GM19099 (cell line): ENCODE data around the gene GATA2.

Source experiments
- POLR2A ChIP-seq: IDR thresholded peaks from 3 replicates; pipeline ENCODE4 v1.6.1; 2011; ENCODE audit warnings: low read depth; ENCODE audit not compliant: insufficient read length; ENCODE audit errors: extremely low read depth

GATA2 gene

GRCh38 chr3:128447561-128448013, 45.4 kb downstream of the GATA2 start:
- TF ChIP-seq POLR2A, result no peak

- no peak for TF ChIP-seq POLR2A
Measured at GRCh38 chr3:128446821-128447220, 46.2 kb downstream of the GATA2 start.

- TF ChIP-seq POLR2A, result no peak
Measured at GRCh38 chr3:128445357-128445756, 47.6 kb downstream of the GATA2 start.

DNA sequence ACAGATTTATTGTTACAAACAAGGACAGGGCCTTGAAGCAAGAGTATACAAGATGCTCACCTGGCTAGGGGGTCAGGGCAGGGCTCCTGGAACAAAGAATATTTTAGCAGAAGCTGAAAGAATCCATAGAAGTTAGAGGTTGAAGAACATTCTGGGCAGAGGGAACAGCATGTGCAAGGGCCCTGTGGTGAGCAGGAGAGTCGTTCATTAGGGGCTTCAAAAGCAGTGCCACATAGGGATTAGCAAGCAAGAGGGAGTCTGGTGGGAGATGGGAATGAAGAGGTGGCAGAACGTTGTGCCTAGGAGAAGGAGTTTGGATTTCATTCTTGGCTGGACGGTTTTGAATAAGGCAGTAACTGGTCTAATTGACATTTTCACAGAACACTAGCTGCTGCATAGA, 49.2 kb downstream of the GATA2 start:
- no peak for TF ChIP-seq POLR2A

DNA sequence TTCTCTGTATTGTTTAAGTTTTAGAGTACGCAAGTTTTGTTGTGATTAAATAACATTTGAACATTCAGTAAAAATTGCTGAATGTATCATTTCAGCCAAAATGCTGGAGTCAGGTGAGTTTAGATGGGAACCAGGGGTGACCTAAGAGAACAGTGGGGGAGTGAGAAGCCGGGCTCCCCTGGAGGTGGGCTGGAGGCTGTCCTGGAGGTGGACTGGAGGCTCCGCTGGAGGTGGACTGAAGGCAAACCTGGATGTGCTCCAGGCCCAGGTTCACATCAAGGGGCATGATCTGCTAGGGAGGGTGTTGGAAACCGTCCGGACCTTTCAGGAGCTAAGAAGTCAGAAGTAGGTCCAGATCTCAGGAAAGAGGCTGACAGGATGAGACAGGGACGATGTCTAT, 50.1 kb downstream of the GATA2 start:
- no peak for TF ChIP-seq POLR2A

- no peak for TF ChIP-seq POLR2A
Measured at GRCh38 chr3:128442070-128442469, 50.9 kb downstream of the GATA2 start.

DNA sequence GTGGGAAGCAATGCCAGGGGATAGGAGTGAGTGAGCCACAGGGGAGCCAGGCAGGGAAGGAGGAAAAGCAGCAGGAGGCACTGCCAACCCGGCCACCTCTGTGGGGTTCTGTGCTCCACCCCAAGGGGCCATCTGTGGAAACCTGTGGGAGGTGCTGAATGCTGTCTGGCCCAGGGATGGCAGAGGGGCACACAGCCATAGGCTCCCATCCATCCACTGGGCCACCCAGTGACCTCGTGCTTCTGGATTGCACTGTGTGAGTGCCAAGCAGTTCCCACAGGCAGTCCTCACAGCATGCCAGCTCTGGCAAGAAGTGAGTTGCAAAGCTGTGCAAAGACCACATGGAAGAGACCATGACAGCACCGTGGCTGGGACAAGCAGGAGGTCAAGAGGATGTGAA, 53.8 kb downstream of the GATA2 start:
- TF ChIP-seq POLR2A, result no peak

DNA sequence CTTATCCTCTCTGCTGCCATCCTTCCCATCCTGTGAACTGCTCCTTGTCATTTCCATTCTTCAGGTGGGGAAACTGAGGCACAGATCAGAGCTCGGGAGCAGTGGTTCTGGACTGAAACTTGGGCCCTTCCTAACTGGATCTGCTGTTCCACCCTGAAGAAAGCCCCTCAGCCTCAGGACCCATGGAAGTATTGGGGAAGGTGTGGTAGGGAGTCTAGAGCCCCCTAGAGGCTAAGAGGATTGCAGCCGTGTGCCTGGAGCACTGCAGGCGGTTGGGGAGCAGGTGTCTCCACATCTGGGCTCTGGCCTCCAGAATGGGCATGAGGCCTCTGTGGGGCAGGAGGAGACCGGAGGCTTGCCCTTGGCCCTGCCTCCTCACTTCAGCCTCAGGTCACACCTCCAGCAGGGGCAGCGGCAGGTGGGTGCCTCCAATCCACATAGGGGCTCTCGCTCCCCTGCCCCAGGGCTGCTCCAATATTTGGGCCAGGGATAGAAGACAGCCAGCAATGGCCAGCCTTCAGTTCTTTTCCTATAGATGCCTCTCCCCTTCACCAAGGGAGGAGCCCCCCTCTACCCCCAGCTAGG, 54.4 kb downstream of the GATA2 start:
- TF ChIP-seq POLR2A, result no peak

- no peak for TF ChIP-seq POLR2A
Measured at GRCh38 chr3:128436214-128436613, 56.8 kb downstream of the GATA2 start.

GRCh38 chr3:128435561-128435960, 57.4 kb downstream of the GATA2 start:
- no peak for TF ChIP-seq POLR2A

DNA sequence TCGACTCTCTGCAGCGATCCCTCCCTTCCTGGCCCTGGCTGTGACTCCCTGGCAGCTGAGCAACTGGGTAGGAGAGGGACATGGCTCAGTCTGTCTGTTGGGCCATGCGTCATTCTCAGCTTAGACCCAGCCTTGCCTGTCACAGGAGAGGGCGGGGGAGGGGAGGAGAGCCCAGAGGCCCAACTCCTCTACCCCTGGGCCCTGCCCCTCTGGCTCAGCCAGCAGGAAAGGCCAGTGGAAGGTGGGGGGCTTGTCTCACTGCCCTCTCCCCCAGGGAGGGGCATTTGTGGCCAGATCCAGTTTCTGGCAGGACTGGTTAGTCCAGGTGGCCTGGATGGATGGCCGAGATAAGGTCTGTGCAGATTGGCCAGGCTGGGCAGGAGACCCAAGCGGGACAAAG, 57.9 kb downstream of the GATA2 start:
- TF ChIP-seq POLR2A, result no peak

DNA sequence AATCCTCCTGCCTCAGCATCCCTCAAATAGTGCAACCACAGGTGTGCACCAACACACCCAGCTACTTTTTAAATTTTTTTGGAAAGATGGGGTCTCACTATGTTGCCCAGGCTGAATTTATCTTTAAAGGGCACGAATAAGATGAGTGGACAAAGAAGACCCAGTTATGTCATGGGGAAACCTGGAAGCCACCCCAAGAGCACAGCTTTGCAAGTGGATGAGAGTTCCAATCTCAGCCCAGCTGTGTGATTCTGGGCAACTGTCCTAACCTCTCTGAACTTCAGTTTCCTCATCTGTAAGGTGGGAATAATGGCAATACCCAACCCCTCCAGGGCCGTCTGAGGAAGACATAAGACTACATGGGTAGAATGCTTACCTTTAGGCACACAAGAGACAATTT, 58.5 kb downstream of the GATA2 start:
- TF ChIP-seq POLR2A, result no peak

DNA sequence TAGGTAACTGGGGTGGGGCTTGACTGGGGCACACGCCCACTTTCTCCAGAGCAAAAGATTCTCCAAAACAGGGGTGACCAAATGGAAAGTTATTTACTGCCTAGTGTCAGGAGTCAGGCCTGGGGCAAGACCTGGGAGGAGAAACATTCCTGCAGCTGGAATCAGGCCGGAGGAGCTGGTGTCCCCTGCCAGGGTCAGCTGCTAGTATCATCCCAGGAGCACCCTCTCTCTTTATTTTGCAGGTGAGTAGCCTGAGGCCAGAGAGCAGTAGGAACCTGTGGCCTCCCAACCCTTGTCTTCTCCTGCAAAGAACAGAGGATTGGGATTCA, 59.2 kb downstream of the GATA2 start:
- no peak for TF ChIP-seq POLR2A

DNA sequence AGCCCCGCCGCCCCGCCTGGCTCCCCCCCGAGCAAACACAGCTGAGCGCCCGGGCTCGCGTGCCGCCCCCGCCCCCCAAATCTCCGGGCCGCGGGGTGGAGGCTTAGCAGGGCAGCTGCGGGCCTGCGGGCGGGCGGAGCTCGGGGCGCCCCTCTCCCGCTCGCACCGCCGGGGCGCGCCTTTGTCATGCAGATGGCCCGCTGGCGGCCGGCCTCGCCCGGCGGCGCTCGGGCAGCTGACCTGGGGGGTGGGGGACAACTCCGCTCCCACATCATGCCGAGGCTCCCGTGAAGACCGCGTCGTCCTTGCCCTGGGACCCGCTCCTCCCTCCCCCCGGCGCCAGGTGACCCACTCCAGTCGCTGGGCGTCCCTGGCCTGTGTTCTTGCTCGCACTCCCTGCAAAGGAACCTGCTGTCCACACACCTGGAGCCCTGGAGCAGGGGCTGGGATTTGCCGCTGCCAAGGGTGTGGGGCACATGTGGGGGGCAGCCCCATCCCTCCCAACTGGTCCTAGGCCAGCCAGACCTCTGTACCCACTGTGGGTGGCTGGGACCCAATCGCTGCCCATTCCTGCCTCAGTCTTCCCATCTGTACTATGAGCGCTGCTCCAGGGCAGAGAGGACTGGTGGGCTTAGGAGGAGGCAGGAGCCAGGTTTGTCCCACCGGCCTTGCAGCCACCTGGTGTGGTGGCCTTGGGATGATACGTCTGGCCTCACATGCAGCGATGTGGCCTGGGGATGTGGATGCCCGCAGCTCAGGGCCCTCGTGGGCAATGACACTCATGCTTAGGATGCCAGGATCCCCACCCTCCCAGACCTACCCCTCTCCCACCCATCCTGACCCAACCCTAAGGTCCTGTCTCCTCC, 59.8 kb downstream of the GATA2 start:
- TF ChIP-seq POLR2A, result no peak

GRCh38 chr3:128432301-128432970, 60.6 kb downstream of the GATA2 start:
- no peak for TF ChIP-seq POLR2A

DNA sequence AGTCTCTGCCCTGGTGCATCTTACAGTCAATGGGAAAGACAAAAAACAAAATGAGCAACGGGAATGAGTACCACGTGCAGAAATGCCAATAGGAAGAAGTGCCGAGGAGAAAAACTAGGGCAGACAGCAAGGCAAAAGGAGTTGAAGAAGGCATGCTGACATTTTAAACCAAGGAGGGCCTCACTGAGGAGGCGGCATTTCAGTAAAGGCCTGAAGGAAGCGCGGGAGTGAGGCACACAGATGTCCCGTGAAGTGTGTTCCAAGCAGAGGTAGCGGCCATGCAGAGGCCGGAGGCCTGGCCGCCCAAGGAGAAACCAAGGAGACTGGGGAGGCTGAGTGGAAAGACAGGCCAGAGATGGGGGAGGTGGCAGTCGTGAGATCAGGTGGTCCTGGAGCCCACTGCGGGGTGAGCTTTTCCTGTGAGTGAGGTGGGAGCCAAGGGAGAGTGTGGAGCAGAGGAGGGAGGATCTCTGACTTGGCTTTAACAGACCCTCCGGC, 61.1 kb downstream of the GATA2 start:
- no peak for TF ChIP-seq POLR2A
